ENCODE results near the gene WAC.
"Not testable (repeated sequence)": the region's sequence is repeated elsewhere in the genome, so short reads cannot be mapped to it uniquely, and the experiment has no call there.

Gene WAC, protein sequence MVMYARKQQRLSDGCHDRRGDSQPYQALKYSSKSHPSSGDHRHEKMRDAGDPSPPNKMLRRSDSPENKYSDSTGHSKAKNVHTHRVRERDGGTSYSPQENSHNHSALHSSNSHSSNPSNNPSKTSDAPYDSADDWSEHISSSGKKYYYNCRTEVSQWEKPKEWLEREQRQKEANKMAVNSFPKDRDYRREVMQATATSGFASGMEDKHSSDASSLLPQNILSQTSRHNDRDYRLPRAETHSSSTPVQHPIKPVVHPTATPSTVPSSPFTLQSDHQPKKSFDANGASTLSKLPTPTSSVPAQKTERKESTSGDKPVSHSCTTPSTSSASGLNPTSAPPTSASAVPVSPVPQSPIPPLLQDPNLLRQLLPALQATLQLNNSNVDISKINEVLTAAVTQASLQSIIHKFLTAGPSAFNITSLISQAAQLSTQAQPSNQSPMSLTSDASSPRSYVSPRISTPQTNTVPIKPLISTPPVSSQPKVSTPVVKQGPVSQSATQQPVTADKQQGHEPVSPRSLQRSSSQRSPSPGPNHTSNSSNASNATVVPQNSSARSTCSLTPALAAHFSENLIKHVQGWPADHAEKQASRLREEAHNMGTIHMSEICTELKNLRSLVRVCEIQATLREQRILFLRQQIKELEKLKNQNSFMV

DNA sequence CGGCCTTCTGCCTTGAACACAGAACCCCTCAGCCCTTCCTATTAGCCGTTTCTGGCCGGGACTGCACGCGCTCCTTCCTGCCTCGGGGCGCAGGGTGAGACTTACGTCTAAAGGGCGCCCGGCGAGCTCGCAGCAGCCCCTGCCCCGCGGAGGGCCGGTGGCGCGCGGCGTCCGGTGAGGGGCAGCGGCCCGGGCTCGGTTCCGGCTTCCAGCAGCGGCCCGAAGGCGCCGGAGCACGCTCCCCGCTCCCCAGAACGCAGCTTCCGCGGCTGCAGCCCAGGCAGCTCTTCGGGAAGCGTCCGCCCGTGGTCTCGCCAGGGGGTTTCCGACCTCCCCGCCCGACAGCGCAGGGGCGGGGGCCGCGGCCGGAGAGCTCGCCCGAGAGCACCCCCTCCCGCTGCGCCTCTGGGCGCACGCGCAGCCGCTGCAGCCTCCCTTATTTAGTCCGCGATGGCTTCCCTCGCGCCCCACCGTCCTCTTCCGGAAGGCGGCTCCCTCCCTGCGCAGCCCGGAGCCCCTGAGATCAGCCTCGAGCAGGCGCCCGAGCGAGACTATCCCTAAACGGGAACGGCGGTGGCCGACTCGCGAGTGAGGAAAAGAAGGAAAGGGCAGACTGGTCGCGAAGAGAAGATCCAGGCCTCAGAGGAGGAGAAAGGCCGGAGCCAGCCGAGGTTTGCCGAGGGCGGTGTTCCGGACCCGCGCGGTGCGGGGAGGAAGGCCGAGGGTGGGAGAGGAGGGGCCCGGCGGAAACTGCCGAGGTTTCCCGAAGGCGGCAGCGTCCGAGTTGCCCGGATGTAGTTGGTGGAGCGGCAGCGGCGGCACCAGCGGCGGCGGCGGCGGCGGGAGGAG lies at the start of gene WAC:
Gene WAC, plus strand, starts transcription at position 782 of the 849 bp plus-strand sequence. CDS start 462 bp downstream, outside the sequence.
- peak; percentile 96 for DNase-seq

DNA sequence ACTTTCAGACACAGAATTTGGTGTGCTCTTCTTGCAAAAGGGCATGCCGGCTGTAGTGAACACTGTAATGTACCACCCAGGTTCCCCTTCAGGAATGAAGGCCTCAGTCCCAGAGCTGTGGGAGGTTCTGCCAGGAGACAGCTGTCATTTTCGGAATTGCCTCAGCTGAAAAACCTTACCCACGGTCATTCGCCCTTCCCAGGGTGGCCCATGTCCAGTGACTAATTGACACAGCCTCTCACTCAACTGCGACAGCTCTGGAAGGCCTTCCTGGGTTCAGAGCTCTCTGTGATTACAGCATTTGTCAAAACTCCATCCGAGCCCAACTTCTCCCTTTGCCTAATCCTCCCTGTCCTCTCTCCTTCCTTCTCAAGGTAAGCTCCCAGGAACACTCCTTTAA lies 43.7 kb upstream of the WAC start:
- DNase-seq = no peak

GRCh38 chr10:28490256-28490865 lies 42.6 kb upstream of the WAC start:
- not testable (repeated sequence) for DNase-seq

GRCh38 chr10:28492116-28492920 lies 40.6 kb upstream of the WAC start:
- DNase-seq = no peak

GRCh38 chr10:28494420-28494819 lies 38.5 kb upstream of the WAC start:
- no peak for DNase-seq

GRCh38 chr10:28495084-28495483 lies 37.8 kb upstream of the WAC start:
- DNase-seq = no peak

DNA sequence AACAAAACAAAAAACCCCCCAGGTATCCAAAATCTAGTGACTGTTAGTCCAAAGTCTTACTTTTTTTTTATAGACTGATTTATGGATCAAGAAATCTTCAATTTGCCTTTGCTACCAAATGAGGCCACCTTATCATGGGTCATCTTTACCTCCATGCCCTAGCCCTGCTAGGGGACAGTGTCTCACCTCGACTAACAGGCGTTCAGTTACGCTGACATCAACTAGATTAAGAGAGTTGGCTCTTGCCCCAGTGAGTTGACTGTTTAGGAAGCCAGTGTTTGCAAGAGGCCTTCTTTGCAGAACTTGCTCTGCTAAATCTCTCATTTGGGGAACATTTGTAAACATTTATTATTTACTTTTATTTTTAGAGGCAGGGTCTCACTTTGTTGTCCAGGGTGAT lies 36.9 kb upstream of the WAC start:
- no peak for DNase-seq

DNA sequence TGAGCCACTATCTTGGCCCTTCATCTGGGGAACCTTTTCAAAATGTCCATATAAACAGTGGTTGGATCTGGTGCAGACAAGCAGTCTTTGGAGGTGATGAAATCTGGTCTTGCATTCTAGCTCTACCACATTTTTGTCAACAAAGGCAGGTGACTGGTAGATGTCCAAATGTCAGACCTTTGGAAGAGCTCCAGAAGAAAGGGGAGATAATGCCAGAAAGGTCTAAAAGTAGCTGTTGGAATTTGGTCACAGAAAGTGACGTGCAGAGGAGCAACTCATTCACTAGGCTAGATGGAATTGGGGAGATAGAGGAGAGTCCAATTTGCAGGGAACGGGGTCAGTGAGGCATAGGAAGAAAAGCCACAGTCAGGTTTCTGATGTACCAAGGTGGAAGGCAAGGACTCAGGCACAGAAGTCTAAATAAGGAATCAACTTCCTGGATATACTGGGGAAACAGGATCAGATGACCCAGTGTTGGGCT lies 36.4 kb upstream of the WAC start:
- DNase-seq = no peak

DNA sequence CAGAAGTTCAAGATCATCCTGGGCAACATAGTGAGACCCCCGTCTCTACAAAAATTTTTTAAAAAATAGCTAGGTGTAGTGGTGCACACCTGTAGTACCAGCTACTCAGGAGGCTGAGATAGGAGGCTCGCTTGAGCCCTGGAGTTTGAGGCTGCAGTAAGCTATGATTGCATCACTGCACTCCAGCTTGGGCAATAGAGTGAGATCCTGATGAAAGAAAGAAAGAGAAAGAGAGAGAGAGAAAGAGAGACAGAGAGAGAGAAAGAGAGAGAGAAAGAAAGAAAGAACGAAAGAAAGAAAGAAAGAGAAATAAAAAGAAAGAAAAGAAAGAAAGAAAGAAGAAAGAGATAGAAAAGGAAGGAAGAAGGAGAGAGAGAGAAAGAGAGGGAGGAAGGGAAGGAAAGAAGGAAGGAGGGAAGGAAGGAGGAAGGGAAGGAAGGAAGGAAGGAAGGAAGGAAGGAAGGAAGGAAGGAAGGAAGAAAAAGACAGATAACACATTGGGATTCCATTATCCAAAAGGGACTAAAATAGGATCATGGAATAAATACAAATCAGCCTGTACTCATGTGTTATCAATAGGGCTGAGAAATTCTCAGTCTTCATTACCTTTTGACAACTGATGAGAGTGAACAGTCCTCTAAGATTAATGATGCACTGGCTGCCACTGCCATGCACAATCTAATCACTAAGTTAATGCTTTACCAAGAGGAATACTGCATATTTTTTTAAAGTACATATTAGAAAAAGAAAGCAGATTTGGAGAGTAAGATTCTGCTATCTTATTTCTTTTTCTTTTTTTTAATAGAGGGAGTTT lies 35.4 kb upstream of the WAC start:
- no peak for DNase-seq

GRCh38 chr10:28500203-28500602 lies 32.7 kb upstream of the WAC start:
- DNase-seq = not testable (repeated sequence)

DNA sequence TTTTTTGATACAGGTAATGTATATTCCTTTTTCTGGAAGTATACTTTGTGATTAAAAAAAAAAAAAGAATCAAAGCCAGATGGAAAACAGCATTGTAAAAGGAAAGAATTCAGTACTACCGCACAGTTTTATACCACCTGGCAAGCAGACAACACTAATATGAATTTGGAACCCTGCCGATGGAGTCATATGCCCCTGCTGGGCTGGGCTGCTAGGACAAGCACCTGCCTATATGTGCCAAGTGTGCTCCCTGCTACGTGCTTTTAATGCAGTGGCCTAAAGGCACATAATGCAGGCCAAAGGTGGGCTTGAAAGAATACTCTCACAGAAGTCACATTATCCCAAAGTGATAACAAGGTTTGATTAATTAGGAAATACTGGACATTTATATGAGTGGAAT lies 29.8 kb upstream of the WAC start:
- no peak for DNase-seq

GRCh38 chr10:28505359-28505959 lies 27.5 kb upstream of the WAC start:
- DNase-seq = no peak

DNA sequence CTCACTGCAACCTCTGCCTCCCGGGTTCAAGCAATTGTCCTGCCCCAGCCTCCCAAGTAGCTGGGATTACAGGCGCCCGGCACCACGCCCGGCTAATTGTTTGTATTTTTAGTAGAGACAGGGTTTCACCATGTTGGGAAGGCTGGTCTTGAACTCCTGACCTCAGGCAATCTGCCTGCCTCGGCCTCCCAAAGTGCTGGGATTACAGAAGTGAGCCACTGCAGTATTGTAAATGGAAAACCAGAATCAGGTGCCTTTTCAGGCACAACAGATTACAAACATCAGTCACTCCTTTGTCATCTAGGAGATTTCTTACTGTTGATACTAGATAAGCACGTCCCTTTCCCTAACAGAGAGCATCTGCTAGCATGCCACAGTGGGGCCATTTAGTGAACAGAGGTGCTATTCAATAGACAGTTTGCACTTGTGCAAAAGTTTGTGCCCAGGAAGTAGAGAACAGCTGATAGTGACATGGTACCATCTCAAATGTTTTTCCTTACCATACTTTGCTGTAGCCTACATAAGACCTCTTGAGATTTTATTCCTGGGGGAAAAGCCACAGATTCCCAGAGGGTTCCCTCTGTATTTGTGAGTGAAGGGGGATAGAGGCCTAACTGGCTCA lies 24.5 kb upstream of the WAC start:
- DNase-seq = no peak

DNA sequence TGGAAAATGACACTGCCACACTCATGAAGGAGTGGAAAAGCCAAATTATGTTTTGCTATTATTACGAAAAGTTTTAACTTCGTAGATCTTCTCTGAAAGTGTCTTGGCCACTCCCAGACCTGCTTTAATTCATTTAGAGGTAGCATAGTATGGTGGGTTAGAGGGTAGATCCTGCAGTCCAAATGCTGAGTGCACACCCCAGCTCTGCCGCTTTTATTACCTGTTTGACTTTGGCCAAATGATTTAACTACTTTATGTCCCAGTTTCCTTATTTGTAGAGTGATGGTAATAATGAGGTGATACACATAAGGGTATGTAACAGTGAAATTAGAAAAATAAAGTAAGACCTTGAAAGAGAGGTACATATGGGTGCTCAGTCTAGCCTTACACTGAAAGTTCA lies 23.6 kb upstream of the WAC start:
- DNase-seq = no peak

DNA sequence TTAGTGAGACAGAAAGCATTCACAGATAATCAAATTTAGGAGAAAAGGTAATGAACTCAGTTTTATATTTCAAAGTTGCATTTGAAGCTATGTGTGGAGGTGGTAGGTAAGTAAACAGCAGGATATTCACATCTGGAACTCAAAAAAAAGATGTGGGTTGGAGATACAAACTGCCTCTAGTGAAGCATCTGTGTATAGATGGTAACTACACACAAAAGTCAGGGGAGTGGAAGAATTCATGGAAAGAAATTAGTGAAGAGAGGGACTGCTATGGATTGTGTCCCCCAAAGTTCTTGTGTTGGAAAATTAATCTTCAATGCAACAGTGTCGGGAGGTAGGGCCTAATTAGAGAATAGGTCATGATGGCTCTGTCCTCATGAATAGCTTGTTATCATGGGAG lies 18.3 kb upstream of the WAC start:
- DNase-seq = no peak

GRCh38 chr10:28520346-28520745 lies 12.6 kb upstream of the WAC start:
- DNase-seq = no peak

DNA sequence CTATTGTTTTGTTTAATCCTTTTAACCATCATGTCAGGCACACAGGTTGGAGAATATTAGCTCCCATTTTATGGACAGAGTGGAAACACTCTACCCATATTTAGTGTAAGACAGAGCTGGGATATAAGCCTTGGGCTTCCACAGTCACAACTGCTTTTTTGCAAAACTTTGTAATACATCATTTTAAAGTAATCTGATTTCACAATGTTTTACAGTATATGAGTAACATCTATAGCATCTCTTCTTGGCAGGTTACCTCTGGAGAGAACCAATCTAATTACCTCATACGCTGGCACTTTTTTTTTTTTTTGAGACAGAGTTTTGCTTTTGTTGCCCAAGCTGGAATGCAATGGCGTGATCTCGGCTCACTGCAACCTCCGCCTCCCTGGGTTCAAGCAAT lies 12.1 kb upstream of the WAC start:
- DNase-seq = not testable (repeated sequence)

DNA sequence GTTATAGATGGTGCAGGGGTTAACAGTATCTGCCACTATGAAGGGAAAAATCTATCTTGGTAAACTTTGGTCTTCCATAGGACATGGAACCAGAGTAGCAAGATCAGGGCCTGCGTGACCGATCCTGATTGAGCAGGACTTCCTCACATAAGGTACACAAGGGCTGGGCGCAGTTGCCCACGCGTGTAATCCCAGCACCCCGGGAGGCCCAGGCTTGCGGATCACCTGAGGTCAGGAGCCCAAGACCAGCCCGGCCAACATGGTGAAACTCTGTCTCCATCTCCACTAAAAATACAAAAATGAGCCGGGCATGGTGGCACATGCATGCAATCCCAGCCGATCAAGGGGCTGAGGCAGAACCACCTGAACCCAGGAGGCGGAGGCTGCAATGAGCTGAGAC lies 11.0 kb upstream of the WAC start:
- not testable (repeated sequence) for DNase-seq

DNA sequence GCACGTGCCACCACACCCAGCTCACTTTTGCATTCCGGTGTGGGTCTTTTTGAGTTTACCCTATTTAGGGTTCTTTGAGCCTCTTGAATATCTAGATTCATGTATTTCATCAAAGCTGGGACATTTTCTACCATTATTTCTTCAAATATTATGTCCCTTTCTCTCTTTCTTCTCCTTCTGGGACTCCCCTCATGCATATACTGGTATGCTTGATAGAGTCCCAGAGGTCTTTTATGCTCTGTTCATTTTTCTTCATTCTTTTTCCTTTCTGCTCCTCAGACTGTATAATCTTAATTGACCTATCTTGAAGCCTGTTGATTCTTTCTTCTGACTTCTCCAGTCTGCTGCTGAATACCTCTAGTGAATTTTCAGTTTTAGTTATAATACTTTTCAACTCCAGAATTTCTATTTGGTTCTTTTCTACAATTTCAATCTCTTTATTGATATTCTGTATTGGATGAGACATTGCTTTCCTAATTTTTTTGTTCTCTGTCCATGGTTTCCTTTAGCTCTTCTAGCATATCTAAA lies 9.1 kb upstream of the WAC start:
- no peak for DNase-seq

GRCh38 chr10:28530751-28531150 lies 2.2 kb upstream of the WAC start:
- no peak for DNase-seq
